ENCODE results near the gene CENPO.

GRCh38 chr2:24792874-24793760, at the start of gene CENPO, which contains the start of gene PTRHD1:
- peak; percentile 97 for TF ChIP-seq POLR2AphosphoS5 (IDR thresholded peaks at IDR 0.05)
- peak; percentile 19 to 72 (median 66) for TF ChIP-seq CTCF (IDR thresholded peaks at IDR 0.05)

Measured in prostate gland (tissue), 2 donors.